Panc1 (cell line): Measurements from ENCODE around the gene LTC4S. TPM values are rescaled to one million over a fixed set of nuclear protein-coding genes. Genes with fewer than 3 reads are reported as not detected.

Experiments
- ATAC-seq: fragments of 200-7000 bp; cut with Tn5 transposase; 2 replicates; pipeline ENCODE4 v1.9.1; 2020; ENCODE audit warnings: mild to moderate bottlenecking, moderate library complexity
- BruUV-seq: library from RNA; stranded (reverse); fragments of 400-500 nt; replicated peaks from 2 replicates; lab custom pipeline; 2021; lab: Mats Ljungman, UMichigan
- CTCF ChIA-PET: fragments of 300-600 bp; sonication (Branson Sonifier 250); formaldehyde crosslinking; loops from one replicate; lab custom pipeline; 2022; ENCODE audit warnings: antibody characterized with exemption; lab: Charles Lee
- POLR2A ChIA-PET: fragments of 300-600 bp; sonication (Branson Sonifier 250); formaldehyde crosslinking; loops from one replicate; lab custom pipeline; 2022; ENCODE audit warnings: antibody characterized with exemption; lab: Charles Lee
- DNase-seq: peaks from one replicate; pipeline ENCODE4 v3.0.0-alpha.2; 2010; ENCODE audit warnings: low read depth, low spot score
- H3K27ac ChIP-seq: 2 replicates; pipeline ENCODE4 v1.5.1; 2011; ENCODE audit warnings: mild to moderate bottlenecking, low read length, inconsistent platforms
- H3K27me3 ChIP-seq: fragments of 200-500 bp; sonication (Bioruptor generic); 2 replicates; pipeline ENCODE4 v1.6.0; 2014; ENCODE audit warnings: low read length, inconsistent platforms; ENCODE audit not compliant: control insufficient read depth, insufficient read depth
- H3K36me3 ChIP-seq: fragments of 200-500 bp; sonication (Bioruptor generic); 2 replicates; pipeline ENCODE4 v1.5.1; 2014; ENCODE audit warnings: inconsistent platforms, mild to moderate bottlenecking, low read length, moderate library complexity; ENCODE audit not compliant: control insufficient read depth, insufficient read depth
- H3K4me1 ChIP-seq: 2 replicates; pipeline ENCODE4 v1.5.1; 2011; ENCODE audit warnings: inconsistent platforms, mild to moderate bottlenecking, low read length, moderate library complexity; ENCODE audit not compliant: control insufficient read depth, insufficient read depth
- H3K4me3 ChIP-seq, 2 experiments: 2 replicates each; pipeline ENCODE4 v1.5.1; 2011 to 2012; ENCODE audit warnings: low read depth in 2 of 2, low read length in 2 of 2, mild to moderate bottlenecking in 2 of 2, inconsistent platforms in 1 of 2, moderate library complexity in 1 of 2
- H3K9me3 ChIP-seq: fragments of 200-500 bp; sonication (Bioruptor generic); 2 replicates; pipeline ENCODE4 v1.5.1; 2014; ENCODE audit warnings: low read depth, mild to moderate bottlenecking, inconsistent platforms, low read length, moderate library complexity; ENCODE audit not compliant: control insufficient read depth, insufficient read depth
- CTCF ChIP-seq: fragments of 450-650 bp; IDR thresholded peaks from 2 replicates; pipeline ENCODE4 v1.5.1; 2017; ENCODE audit warnings: mild to moderate bottlenecking
- POLR2AphosphoS5 ChIP-seq: IDR thresholded peaks from 2 replicates; pipeline ENCODE4 v1.6.1; 2012; ENCODE audit warnings: mild to moderate bottlenecking, low read depth, low read length, moderate library complexity
- REST ChIP-seq, 2 experiments: IDR thresholded peaks; 2 replicates each; pipeline ENCODE4 v1.6.1; 2011 to 2012; ENCODE audit warnings: low read depth in 2 of 2, control low read depth in 1 of 2, low read length in 1 of 2, mild to moderate bottlenecking in 1 of 2, moderate library complexity in 1 of 2; ENCODE audit not compliant: insufficient read depth in 1 of 2
- SIN3A ChIP-seq: IDR thresholded peaks from 2 replicates; pipeline ENCODE4 v1.6.1; 2012; ENCODE audit warnings: low read depth, mild to moderate bottlenecking, low read length, moderate library complexity, borderline replicate concordance; ENCODE audit not compliant: insufficient read depth
- TCF7L2 ChIP-seq: IDR thresholded peaks from 2 replicates; pipeline ENCODE4 v1.6.1; 2011; ENCODE audit warnings: mild to moderate bottlenecking, low read depth, low read length, inconsistent platforms
- in situ Hi-C: cut with HindIII; loops from 2 replicates; pipeline ENCODE4 v1.10.0; 2016; ENCODE audit warnings: low sequenced_read_pairs, low pct_unique_long_range_greater_than_20kb
- intact Hi-C: fragments of 100-400 bp; cut with micrococcal nuclease; formaldehyde crosslinking; loops from one replicate; pipeline ENCODE4 v1.10.0; 2022; ENCODE audit not compliant: unreplicated experiment
- total RNA-seq: library from RNA; stranded (reverse); gene quantifications from one replicate; pipeline ENCODE4 v1.2.1, GENCODE V29; 2021; ENCODE audit not compliant: unreplicated experiment

The LTC4S gene
- total RNA-seq, 1 experiment from 2014 or later, result 0.69 TPM

- Histone ChIP-seq H3K4me1 (peaks cover 27% of the 10 kb centered on the region), H3K4me3 (no peak overlapping the region), H3K27ac (no peak overlapping the region), H3K9me3 (no peaks in the 10 kb centered on the region), H3K36me3 (peaks cover 4% of the 10 kb centered on the region), H3K27me3 (no peaks in the 10 kb centered on the region)
- intact Hi-C loops, result no loop called here
- BruUV-seq, result TSS peak; percentile 38
- TF ChIP-seq REST (IDR thresholded peaks at IDR 0.05; ENCODE audit: insufficient read depth in 1 of 2, low read depth in 2 of 2, low read length in 1 of 2) (no peak), POLR2AphosphoS5 (no peak; the same call in 1 of the 2 replicates), SIN3A (no peak), TCF7L2 (no peak), CTCF (no peak)
- POLR2A ChIA-PET, result no interaction called here
- CTCF ChIA-PET, result no interaction called here
- in situ Hi-C loops, result no loop called here
- DNase-seq (no peak), ATAC-seq (no peak)
Observed at GRCh38 chr5:179798771-179799643, 5.2 kb downstream of the LTC4S start.

GRCh38 chr5:179799644-179799973 is 5.8 kb downstream of the LTC4S start:
- in situ Hi-C loops, result no loop called here
- intact Hi-C loops, result no loop called here
- CTCF ChIA-PET, result no interaction called here

More at GRCh38 chr5:179799644-179799973, 5.8 kb downstream of the LTC4S start:
- peaks cover 33% of the 10 kb centered on the region for H3K4me1 ChIP-seq
- ATAC-seq, result no peak
- peaks cover 4% of the 10 kb centered on the region for H3K36me3 ChIP-seq
- no TSS peak for BruUV-seq
- POLR2A ChIA-PET, result no interaction called here
- no peak overlapping the region for H3K4me3 ChIP-seq
- no peak overlapping the region for H3K27ac ChIP-seq
- no peak for DNase-seq
- H3K27me3 ChIP-seq, result no peaks in the 10 kb centered on the region
- H3K9me3 ChIP-seq, result no peaks in the 10 kb centered on the region
- TF ChIP-seq POLR2AphosphoS5, result no peak
- TF ChIP-seq TCF7L2, result no peak
- TF ChIP-seq CTCF, result no peak
- TF ChIP-seq REST (IDR thresholded peaks at IDR 0.05; ENCODE audit: insufficient read depth in 1 of 2, low read depth in 2 of 2, low read length in 1 of 2), result no peak
- no peak for TF ChIP-seq SIN3A
